NCI-H146 treated with DMSO at 0.1 percent for 48 hours (cell line): ENCODE data around the gene CASK.

Experiments
- DNase-seq: peaks from one replicate; lab custom pipeline; 2025; ENCODE audit not compliant: unreplicated experiment; lab: John Stamatoyannopoulos, UW

The CASK gene

DNA sequence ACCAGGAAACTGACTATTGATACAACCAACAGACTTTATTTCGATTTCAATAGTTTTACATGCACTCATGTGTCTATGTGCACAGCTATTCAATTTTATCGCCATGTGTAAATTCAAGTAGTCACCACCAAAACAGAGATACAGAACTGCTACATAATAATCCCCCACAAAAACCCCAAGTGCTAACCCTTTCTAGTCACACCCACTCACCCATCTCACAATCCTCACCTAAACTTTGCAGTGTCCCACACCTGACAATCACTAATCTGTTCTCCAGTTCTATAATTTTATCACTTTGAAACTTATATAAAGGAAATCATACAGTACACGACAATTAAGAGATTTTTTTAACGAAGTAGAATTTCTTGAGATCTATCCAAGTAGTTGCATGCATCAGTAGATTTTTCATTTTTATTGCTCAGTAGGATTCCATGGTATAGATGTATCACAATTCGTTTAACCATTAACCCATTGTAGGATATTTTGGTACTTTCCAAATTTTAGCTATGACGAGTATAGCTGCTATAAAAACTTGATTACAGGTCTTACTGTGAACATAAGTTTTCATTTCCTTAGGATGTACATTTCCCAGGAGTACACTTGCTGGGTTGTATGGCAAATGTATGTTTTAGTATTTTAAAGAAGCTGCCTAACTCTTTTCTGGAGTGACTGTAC lies 85.9 kb downstream of the CASK start:
- no peak for DNase-seq

DNA sequence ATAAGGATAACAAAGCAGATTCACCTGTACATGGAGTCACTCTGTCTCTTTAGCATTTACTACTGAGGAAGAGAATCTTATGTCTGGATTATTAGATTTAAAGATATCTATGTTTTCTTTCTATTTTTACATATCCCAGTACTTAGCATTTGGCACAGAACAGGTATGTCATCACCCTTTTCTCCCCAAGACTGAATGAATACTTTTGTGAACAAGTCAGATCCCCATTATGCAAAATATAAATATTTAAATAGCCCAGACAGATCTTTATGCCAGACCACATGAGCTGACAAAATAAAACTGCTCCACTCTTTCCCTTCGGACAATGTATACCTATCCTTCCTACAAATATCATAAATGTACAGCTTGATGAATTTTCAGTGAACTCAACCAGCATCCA lies 94.5 kb downstream of the CASK start:
- no peak for DNase-seq

DNA sequence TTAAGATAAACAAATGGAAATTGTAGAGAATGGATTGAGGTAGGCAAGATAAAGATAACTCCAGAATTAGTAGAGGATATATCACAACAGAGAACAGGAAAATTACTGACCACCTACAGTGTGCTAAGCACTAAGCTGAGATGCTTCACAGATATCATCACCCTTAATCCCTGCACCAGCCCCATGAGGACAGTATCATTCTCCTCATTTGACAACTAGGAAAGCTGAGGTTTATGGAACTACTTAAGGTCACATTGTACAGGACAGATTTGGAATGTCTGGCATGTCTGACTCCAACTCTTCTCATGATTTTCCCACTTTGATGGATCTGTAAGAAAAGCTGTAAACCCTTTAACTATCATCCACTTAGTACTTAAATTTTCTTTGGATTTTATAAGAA lies 95.5 kb downstream of the CASK start:
- no peak for DNase-seq

DNA sequence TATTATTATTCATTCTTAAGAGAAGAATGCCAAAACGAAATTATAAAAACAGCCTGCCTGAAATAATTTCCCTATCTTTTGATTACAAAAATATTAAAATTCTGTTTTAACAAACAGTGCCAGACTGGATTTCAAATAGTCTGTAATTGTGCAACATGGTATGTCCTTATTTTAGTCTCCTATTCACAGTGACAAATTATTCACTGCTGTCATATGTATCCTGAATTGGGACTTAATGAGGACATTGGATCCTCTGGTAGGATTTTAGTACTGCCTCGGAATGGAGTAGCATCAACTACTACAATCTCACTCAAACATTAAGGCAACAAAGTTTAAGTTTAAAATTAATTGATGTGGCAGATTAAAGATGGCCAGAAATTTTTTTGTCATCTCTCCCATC lies 97.6 kb downstream of the CASK start:
- no peak for DNase-seq

- DNase-seq, result no peak
These were observed 98.8 kb downstream of the CASK start for GRCh38 chrX:41824551-41824950.

GRCh38 chrX:41823402-41823801 lies 100.0 kb downstream of the CASK start:
- DNase-seq, result no peak

DNA sequence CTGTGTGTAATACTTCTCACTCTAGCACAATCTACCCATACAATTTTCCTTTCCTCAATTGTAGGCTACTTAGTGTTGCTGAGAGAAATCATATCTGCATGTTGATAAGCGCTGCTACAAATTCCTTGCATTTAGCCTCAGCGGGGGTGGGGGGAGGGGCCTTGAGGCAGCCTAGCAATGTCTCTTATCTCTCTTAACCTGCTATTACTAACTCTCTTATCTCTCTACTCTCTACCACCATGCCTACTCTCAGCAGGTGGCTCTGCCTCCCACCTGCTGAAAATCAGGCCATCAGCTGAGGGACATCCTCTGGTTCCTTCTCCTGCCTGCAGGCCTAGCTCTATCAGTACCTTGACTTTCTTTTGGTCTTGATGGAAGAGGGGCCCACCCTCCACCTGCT lies 100.5 kb downstream of the CASK start:
- peak; percentile 8 for DNase-seq

- no peak for DNase-seq
These were observed 115.3 kb downstream of the CASK start for GRCh38 chrX:41808047-41808446.

DNA sequence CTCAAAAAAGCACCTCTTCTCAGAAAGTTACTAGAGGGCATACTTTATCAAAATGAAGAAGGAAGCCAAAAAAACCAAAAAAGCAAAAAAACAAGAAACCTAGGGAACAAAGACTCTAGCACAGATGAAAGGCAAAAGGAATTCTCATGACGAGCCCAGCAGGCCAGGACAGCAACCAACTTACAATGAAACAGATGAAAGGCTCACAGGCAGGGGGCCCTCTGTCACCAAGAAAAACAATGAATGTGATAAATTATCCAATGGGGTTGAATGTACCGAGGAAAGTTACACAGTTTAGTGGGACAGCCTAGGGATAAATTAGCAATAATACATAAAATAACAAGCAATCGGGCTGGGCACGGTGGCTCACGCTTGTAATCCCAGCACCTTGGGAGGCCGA lies 120.4 kb downstream of the CASK start:
- DNase-seq, result no peak

DNA sequence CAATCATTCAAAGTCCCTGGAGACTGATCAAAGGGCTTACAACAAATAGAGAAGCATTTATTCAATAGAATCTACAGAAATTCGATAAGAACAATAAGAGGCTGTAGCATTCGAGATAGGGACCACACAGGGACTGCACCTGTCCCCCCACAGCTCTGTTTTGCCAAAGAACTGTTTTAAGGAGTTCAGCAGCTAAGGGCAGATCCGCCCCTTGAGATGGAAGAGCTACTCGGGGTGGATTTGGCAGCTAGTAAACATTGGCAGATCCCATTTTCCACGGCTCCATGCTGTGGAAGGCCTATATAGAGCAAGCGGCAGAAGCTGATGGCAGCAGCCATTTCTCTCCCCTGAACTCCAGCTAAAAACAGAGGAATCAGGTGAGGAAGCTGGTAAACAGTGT lies 123.7 kb downstream of the CASK start:
- no peak for DNase-seq

- no peak for DNase-seq
These were observed 126.8 kb downstream of the CASK start for GRCh38 chrX:41796577-41796976.

GRCh38 chrX:41796046-41796445 lies 127.3 kb downstream of the CASK start:
- no peak for DNase-seq

DNA sequence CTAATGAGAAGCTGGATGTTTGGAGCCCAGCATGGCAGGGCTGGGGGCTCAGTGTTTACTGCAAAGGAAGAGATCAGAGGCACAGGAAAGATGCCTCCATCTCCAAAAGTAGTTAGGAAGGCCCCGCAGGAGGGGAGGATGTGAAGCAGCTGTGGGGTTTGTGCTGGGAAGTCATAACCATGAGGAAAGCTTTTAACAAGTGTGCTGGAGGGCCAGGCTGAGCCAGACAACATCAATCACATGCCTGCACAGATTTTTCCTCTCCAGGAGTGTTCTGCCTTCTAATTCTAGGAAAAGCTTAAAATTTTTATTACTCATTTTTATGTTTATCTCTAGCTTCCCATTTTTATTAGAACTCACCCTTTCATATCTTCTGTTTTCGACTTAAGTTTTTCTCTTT lies 134.0 kb downstream of the CASK start:
- DNase-seq, result no peak

- DNase-seq, result no peak
These were observed 137.7 kb downstream of the CASK start for GRCh38 chrX:41785685-41786084.

DNA sequence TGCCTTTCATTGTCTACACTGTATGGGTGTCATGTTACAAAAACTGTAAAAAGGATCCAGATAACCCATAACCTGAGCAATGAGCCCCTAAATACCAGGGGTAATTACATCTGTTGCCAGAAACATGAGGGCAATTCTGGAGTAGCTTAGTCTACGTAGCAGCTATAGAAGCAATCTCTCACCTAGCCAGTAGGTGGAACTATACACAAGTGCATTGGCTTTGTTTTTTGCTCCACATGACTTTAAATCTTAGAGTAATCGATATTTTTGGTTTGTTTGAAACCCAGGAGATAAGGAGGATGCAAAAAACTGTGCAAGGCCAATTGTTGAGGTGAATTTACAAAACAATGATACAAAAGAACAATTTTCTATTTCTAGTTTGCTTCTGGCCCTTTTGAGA lies 141.9 kb downstream of the CASK start:
- DNase-seq, result peak; percentile 54

DNA sequence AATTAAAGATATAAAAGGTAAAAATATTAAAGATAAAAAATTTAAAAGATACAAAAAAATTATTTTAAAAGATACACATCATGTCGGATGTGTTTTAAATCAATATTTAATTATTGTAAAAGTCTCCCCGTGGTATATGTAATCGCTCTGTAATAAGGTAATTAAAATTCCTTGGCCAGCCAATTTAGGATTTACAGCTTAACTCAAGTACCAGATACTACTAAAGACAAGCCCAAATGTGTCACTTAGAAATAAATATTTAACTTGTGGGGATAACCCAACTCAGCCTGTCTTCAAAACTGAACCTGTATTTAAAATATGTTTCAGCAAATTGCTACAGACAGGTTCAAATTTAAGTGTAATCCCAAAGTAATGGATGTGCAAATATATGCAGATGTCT lies 143.4 kb downstream of the CASK start:
- DNase-seq, result no peak

GRCh38 chrX:41779030-41779564 lies 144.3 kb downstream of the CASK start:
- DNase-seq, result no peak

GRCh38 chrX:41761702-41762101 lies 161.7 kb downstream of the CASK start:
- no peak for DNase-seq

DNA sequence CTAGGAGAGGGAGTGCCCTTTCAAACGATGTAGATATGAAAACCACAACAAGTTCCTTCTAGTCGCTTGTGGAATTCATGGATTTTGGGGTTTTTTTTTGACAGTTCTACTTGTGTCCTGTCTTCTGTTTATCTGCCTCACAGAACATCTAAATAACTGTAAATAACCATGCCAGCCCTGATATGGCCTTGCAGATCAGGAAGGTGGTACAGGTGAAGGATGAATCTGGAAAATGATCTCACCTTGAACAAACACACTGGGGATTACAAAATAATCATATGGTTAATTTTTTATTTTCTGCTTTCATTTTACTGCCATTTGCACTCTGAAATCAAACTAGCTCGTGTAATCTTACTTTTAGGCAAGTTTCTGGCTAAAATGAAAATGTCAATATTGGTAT lies 162.2 kb downstream of the CASK start:
- DNase-seq, result no peak

DNA sequence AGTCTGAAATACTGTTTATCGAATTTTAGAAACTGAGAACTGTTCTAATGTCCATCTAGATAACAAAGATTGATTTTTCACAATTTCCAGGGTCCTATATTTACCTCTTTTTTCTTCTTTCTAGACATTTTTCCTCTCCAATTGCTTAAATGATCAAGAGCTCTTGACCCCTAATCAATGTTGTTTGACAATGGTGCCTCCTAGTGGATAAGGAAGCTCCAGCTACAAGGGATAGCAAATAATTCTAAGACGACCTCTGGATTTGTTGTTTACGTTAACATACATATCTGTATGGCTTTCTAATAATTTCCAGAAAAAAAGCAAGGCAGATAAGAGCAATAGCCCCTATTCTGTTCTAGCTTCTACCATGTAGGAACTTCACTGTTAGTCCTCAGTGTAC lies 163.5 kb downstream of the CASK start:
- peak; percentile 4 for DNase-seq

DNA sequence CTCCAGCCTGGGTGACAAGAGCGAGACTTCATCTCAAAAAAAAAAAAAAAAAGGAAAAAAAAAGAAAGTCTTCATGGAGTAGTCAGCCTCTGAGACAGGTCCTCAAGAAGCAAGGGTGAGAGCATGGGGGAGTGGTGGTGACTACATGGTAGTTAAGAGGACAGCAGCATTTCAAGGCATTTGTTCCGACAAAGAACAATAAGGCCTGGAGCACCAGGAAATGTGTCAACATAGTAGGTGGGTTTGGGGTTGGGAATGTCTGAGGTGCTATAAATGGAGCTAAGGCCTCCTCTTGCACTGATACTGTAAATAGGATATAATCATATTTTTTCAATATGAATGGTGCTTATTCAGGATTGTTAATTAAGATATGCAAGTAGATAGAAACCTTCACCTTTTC lies 165.0 kb downstream of the CASK start:
- no peak for DNase-seq

GRCh38 chrX:41750716-41751115 lies 172.6 kb downstream of the CASK start:
- DNase-seq, result no peak

DNA sequence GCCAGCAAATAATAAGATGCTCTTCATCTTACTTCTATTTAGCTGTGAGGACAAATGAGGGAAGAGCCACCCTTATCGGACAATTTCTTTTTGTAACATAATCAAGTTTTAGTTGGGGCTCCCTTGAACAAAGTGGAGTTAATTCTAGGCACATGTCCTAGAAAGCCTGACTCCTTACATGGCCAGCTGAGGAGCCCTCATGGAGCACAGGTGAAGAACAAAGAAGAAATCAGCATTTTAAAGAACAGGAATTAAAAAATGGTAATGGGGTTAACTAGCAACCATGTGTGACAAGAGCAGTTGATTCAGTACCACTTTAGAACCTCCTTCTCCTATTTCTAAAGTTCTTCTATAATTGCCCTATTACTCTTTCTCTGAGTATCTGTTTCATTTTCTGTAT lies 183.5 kb downstream of the CASK start:
- no peak for DNase-seq
